ENCODE data around the gene AQP3. TPM values are rescaled to one million over a fixed set of nuclear protein-coding genes. Genes with fewer than 3 reads are reported as not detected.

Gene AQP3
- total and polyA plus RNA-seq, 4 donors = 43.9 to 218 (median 159) TPM

- H3K9ac ChIP-seq (ENCODE audit: insufficient read depth in 1 of 2, low read length in 2 of 2) = no peak overlapping the region
- H3K9me3 ChIP-seq (ENCODE audit: control insufficient read depth in 4 of 4, insufficient read depth in 3 of 4, low read length in 3 of 4) = no peaks in the 10 kb centered on the region
- no peak overlapping the region for H3K27ac ChIP-seq (ENCODE audit: low read depth in 1 of 2, low read length in 1 of 2)
- 78 to 86% methylated on average over 9 of the region's 9 CpGs for WGBS, 2 donors
- peaks cover 0 to 2% (median 0%) of the 10 kb centered on the region in 3 donors for H3K27me3 ChIP-seq (ENCODE audit: control insufficient read depth in 3 of 3, insufficient read depth in 3 of 3, low read length in 2 of 3)
- no peak overlapping the region for H3K4me3 ChIP-seq
- peaks cover 0 to 21% (median 0%) of the 10 kb centered on the region in 4 donors for H3K36me3 ChIP-seq (ENCODE audit: control insufficient read depth in 4 of 4, insufficient read depth in 4 of 4, low read length in 4 of 4)
- DNase-seq = no peak
- no peak for ATAC-seq (ENCODE audit: insufficient read depth, low FRiP score)
- H3K4me1 ChIP-seq (ENCODE audit: control insufficient read depth in 5 of 5, insufficient read depth in 5 of 5, low read length in 5 of 5) = peaks cover 0 to 28% (median 9%) of the 10 kb centered on the region in 5 donors
- TF ChIP-seq CTCF (IDR thresholded peaks at IDR 0.05; ENCODE audit: control extremely low read depth, extremely low read depth) = no peak
Measured at GRCh38 chr9:33443047-33443446, 4.3 kb downstream of the AQP3 start.

- peaks cover 0 to 21% (median 6%) of the 10 kb centered on the region in 5 donors for H3K4me1 ChIP-seq (ENCODE audit: control insufficient read depth in 5 of 5, insufficient read depth in 5 of 5, low read length in 5 of 5)
- 93 to 95% methylated on average over 15 of the region's 15 CpGs for WGBS, 2 donors
Measured at GRCh38 chr9:33442125-33442524, 5.3 kb downstream of the AQP3 start.

GRCh38 chr9:33440609-33441008, 6.8 kb downstream of the AQP3 start:
- Histone ChIP-seq H3K9ac (ENCODE audit: insufficient read depth in 1 of 2, low read length in 2 of 2) (no peak overlapping the region), H3K27ac (ENCODE audit: low read depth in 1 of 2, low read length in 1 of 2) (no peak overlapping the region), H3K27me3 (ENCODE audit: control insufficient read depth in 3 of 3, insufficient read depth in 3 of 3, low read length in 2 of 3) (no peaks in the 10 kb centered on the region), H3K36me3 (ENCODE audit: control insufficient read depth in 4 of 4, insufficient read depth in 4 of 4, low read length in 4 of 4) (peaks cover 0 to 21% (median 0%) of the 10 kb centered on the region in 4 donors), H3K4me1 (ENCODE audit: control insufficient read depth in 5 of 5, insufficient read depth in 5 of 5, low read length in 5 of 5) (peaks cover 0 to 6% (median 4%) of the 10 kb centered on the region in 5 donors), H3K9me3 (ENCODE audit: control insufficient read depth in 4 of 4, insufficient read depth in 3 of 4, low read length in 3 of 4) (no peaks in the 10 kb centered on the region), H3K4me3 (no peak overlapping the region)
- TF ChIP-seq CTCF (IDR thresholded peaks at IDR 0.05; ENCODE audit: control extremely low read depth, extremely low read depth) = no peak
- no peak for ATAC-seq (ENCODE audit: insufficient read depth, low FRiP score)
- WGBS, 2 donors = 96% methylated on average over 1 of the region's 1 CpG
- no peak for DNase-seq

More at GRCh38 chr9:33442125-33442524, 5.3 kb downstream of the AQP3 start:
- Histone ChIP-seq H3K27ac (ENCODE audit: low read depth in 1 of 2, low read length in 1 of 2) (no peak overlapping the region), H3K4me3 (no peak overlapping the region), H3K27me3 (ENCODE audit: control insufficient read depth in 3 of 3, insufficient read depth in 3 of 3, low read length in 2 of 3) (no peaks in the 10 kb centered on the region), H3K9ac (ENCODE audit: insufficient read depth in 1 of 2, low read length in 2 of 2) (no peak overlapping the region), H3K9me3 (ENCODE audit: control insufficient read depth in 4 of 4, insufficient read depth in 3 of 4, low read length in 3 of 4) (no peaks in the 10 kb centered on the region), H3K36me3 (ENCODE audit: control insufficient read depth in 4 of 4, insufficient read depth in 4 of 4, low read length in 4 of 4) (peaks cover 0 to 21% (median 0%) of the 10 kb centered on the region in 4 donors)
- DNase-seq (no peak), ATAC-seq (ENCODE audit: insufficient read depth, low FRiP score) (no peak)
- no peak for TF ChIP-seq CTCF (IDR thresholded peaks at IDR 0.05; ENCODE audit: control extremely low read depth, extremely low read depth)

GRCh38 chr9:33440204-33440603, 7.2 kb downstream of the AQP3 start:
- WGBS, 2 donors = 93 to 96% methylated on average over 7 of the region's 7 CpGs
- DNase-seq (no peak), ATAC-seq (ENCODE audit: insufficient read depth, low FRiP score) (no peak)
- H3K27ac ChIP-seq (ENCODE audit: low read depth in 1 of 2, low read length in 1 of 2) = no peak overlapping the region
- peaks cover 0 to 21% (median 0%) of the 10 kb centered on the region in 4 donors for H3K36me3 ChIP-seq (ENCODE audit: control insufficient read depth in 4 of 4, insufficient read depth in 4 of 4, low read length in 4 of 4)
- H3K9me3 ChIP-seq (ENCODE audit: control insufficient read depth in 4 of 4, insufficient read depth in 3 of 4, low read length in 3 of 4) = no peaks in the 10 kb centered on the region
- TF ChIP-seq CTCF (IDR thresholded peaks at IDR 0.05; ENCODE audit: control extremely low read depth, extremely low read depth) = no peak
- H3K9ac ChIP-seq (ENCODE audit: insufficient read depth in 1 of 2, low read length in 2 of 2) = no peak overlapping the region
- no peak overlapping the region for H3K4me3 ChIP-seq
- H3K4me1 ChIP-seq (ENCODE audit: control insufficient read depth in 5 of 5, insufficient read depth in 5 of 5, low read length in 5 of 5) = peaks cover 0 to 6% (median 2%) of the 10 kb centered on the region in 5 donors
- no peaks in the 10 kb centered on the region for H3K27me3 ChIP-seq (ENCODE audit: control insufficient read depth in 3 of 3, insufficient read depth in 3 of 3, low read length in 2 of 3)

Measured in lung (tissue), 12 donors.